ENCODE measurements around the gene FAM193A.
"Not testable (repeated sequence)": the region's sequence is repeated elsewhere in the genome, so short reads cannot be mapped to it uniquely, and the experiment has no call there.

DNA sequence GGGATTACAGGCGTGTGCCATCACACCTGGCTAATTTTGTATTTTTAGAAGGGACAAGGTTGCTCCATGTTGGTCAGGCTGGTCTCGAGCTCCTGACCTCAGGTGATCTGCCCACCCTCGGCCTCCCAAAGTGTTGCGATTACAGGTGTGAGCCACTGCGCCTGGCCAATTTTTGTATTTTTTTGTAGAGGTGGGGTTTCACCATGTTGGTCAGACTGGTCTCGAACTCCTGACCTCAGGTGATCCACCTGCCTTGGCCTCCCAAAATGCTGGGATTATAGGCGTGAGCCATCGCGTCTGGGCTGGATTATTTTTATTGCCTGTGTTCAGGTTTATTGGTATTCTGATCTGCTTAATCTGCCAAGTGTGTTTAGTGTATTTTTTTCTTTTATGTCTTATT lies 82.3 kb downstream of the FAM193A start:
- TF ChIP-seq, protein P1, sequence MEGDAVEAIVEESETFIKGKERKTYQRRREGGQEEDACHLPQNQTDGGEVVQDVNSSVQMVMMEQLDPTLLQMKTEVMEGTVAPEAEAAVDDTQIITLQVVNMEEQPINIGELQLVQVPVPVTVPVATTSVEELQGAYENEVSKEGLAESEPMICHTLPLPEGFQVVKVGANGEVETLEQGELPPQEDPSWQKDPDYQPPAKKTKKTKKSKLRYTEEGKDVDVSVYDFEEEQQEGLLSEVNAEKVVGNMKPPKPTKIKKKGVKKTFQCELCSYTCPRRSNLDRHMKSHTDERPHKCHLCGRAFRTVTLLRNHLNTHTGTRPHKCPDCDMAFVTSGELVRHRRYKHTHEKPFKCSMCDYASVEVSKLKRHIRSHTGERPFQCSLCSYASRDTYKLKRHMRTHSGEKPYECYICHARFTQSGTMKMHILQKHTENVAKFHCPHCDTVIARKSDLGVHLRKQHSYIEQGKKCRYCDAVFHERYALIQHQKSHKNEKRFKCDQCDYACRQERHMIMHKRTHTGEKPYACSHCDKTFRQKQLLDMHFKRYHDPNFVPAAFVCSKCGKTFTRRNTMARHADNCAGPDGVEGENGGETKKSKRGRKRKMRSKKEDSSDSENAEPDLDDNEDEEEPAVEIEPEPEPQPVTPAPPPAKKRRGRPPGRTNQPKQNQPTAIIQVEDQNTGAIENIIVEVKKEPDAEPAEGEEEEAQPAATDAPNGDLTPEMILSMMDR (IDR thresholded peaks at IDR 0.05), result not testable (repeated sequence)
- TF ChIP-seq POLR2A (IDR thresholded peaks at IDR 0.05), result not testable (repeated sequence)
